NCI-H1105 (cell line): ENCODE data around the gene GNAL.

Experiments
- DNase-seq: peaks from one replicate; lab custom pipeline; 2025; lab: John Stamatoyannopoulos, UW

GNAL gene

DNA sequence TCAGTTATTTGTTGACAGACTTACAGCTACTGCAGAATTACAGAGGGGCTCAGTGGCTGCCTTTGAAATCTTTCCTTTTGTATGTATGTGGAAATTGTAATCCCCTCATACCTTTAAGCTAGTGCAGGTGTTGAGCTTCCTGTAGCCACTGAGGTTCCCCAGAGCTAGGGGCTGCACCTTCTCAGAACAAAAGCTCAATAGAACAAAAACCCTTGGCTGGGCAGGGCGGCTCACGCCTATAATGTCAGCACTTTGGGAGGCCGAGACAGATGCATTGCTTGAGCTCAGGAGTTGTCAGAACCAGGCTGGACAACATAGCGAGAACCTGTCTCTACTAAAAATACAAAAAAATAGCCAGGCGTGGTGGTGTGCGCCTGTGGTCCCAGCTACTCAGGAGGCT, 120.8 kb downstream of the GNAL start:
- DNase-seq: no peak

DNA sequence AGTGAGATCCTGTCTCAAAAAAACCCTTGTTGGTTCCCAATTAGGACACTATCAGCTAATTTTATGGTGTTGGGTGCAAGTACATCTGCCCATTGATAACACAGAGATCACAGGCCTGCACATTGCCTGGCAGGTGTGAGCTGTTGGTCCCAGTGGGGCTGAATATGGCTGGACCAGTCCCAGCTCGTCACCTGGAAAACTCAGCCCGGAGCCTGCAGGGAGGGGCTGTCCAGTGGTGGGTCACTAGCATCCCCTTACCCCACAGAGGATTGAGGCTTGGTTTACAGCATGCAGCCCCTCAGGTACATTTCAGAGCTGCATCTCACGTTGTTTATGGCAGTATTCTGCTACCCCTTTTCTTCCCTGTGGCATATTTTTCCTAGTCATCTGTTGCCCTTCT, 121.3 kb downstream of the GNAL start:
- DNase-seq: no peak

DNA sequence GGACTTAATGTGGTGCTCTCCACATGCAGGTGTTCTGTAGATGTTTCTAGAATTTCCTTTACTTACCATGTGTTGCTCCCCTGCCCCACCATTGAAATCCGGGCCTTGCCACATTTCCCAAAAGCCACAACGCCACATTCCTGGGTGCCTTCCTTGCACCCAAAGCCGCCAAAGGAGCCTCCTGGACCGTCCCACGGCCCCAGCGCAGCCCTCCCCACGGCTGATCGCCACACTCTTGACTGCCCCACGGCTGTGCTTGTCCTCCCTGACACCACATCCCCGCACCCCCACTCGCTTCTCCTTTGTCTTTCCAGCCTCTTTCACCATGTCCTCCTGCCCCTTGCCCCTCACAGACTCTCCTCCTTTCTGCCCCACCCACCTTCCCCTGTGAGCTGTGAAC, 121.9 kb downstream of the GNAL start:
- DNase-seq: no peak

DNA sequence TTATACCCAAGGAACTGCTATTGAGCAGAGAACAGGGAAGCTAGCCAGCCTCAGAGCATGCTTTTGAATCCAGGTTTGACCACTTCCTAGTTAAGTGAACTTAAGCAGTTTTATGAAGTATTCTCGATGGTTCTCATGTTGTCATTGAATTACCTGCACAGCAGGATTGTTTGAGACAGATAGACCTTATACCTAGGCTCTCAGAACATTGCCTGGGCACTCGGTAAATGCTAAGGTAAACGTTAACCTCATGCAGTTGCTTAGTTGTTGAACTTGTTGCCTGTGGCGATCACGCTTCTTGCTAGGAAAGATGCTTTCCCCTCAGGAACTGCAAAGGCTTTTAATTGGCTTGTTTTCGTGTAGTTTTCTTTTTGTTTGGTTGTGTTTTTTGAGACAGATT, 128.2 kb downstream of the GNAL start:
- no peak for DNase-seq

DNA sequence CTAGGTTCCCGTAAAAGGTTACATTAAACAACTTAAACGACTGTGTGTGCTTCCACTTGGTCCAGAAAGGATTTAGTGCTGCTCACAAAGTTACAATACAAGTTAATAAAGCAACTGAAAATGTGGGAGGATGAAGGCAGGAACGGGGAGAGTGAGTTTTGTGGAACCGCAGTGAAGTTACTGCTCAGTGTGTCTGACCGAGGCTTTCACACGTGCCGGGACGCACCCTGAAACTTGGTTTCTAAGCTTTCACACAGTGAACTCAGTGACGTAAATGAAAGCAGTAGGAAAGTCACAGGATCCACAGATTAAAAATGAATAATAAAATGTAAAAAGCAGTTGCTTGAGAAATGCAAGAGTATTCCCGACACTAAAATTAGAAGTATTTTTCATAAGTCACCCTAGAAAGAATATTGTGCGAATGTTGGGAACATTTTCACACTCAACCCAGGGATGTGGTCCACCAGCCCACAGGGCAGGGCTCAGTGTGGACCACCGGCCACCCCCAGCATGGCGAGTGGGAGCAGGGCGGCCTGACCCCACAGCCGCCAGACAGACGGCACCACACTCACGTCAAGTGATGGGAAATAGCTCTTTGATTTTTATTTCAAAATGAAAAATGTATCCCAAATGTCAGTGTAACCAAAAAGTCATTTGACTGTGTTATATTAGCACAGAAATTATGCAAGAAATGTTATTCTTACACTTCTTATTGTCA, 129.6 kb downstream of the GNAL start:
- DNase-seq: no peak

DNA sequence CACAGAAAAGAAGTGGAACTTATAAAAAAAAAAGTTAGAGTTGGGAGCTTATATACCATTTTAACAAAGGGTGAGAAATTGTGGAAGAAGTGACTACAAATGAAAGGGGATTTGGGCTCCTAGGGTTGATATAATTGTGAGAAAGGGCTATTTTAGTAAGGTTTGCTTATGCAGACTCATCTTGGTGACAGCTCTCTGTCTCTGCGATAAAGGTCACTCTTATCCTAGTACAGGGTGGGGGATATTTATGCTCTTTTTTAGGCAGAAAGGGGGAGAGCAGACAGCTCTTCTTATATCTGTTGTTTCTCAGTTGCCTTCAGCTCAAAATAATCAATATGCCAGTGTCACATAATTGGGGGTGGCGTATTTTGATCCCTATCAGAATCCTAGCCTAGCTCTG, 130.9 kb downstream of the GNAL start:
- no peak for DNase-seq

DNA sequence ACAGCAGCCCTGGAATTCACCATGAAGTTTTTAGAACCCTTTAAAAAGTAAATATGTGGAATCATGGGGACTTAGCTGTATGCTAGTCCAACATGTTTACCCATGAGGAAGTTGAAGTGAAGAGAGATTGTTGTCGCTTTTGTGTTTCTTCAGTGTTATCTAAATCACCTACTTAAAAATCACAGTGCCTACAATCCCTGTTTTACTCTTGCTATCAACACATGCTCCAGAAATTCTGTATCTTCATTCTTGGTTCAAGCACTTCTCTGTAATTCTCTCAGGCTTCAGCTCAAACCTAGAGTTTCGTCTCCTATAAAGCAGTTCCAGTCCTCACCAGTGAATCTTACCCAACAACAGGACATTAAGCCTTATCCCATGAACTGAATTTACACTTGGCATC, 131.6 kb downstream of the GNAL start:
- DNase-seq: no peak

DNA sequence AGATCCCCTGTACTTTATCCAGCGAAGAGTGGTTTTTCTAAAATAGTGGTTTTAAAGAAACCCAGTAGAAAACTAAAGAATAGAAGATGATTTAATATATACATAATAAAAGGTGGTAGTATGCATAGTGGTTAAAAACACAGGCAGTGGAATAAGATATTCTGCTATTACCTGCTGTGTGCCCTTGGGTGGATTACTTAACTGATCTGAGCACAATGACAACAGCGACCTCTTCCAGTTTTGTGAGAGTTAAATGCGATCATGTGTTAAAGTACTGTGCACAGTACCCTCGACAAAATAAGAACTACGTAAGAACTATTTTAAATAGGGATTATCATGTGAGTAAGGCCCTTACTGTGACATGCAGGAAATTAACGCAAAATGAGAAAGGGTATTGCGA, 132.1 kb downstream of the GNAL start:
- DNase-seq: no peak

DNA sequence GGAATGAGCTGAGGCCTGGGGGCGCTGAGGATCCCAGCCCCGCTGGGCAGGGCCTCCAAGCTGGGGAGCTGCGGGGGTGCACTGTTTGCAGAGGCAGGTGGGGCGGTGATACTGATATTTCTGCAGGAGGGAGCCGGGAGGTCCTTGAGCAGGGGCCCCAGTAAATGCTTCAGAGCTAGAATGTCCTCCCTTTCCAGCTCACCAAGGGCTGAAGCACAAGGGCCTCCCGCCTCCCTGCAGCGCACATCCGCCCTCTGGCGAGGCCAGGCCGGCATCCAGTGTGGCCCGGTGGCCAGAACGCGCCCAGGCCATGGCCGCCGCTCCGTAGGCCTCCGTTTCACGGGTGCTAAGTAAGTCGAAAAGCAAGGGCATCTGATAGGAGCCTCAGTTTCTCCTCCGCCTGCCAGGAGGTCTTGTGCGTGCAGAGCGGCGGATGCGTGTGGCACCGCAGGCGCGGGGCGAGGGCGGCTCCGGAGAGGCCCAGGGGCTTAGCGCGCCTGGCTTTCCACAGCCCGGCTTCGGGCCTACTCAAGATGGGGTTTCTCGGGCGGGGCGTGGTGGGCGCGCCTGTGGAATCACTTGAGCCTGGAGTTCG, 132.7 kb downstream of the GNAL start:
- DNase-seq: no peak

DNA sequence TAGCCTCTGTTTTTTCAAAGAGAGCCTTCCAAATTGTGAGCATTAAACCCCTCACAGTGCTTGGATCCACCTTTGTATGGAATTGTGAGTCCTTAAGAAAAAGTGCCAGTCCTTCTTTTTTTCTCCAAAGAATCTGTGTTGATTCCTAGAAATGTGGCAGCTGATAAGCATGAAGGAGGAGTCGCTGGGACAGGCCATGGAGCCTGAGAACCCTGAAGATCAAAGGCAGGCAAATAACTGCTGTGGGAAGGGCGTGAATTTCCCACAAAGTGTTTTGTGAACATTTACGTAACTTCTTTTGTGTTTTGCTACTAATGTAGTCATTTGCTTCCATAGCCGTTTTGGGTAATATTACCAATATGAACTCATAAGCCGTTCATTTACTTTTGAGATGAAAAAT, 134.5 kb downstream of the GNAL start:
- DNase-seq: no peak

DNA sequence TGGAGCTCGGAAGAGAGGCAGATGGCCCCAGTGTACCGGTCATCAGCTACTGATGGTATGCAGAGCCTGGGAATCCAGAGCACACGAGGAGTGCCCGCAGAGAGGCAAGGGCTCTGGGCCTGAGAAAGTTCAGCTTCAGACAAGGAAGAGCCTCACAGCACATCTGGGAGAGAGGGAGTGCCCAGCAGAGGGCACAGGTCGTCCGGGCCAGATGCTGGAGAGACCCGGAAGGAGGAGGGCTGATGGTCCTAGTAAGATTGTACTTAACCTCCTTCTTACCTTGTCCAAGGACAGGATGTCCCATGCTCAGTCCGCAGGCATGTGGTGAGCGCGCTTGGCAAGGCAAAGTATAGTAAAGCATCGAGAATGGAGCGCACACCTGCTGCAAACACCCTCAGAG, 137.8 kb downstream of the GNAL start:
- DNase-seq: no peak

DNA sequence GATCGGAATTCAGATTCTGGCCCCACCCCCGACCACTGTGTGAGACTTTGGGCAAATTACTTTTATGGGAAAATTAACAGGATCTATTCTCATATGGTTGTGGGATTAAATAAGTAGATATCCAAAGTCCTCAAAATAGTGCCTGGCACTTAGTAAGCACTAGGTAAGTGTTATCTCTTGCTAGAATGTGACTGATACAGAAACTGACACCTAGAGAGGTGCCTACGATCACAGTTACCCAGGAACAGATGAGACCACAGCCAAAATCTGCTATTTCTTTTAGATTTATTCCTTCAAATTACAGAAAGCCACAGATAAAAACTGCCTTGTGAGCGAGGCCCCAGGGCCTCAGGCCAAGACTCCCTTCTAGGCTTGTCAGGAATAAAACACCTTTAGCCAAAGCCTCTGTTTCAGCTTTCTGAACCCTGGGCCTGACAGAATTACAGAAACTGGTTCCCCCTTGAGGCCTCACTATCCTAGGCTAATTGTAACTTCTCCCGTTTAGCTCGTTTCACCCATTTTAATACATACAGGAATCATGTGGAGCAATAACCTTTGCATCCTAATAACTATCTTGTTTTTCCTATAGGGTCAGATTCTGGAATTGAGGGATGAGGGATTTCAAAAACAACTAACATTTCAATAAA, 139.8 kb downstream of the GNAL start:
- no peak for DNase-seq

DNA sequence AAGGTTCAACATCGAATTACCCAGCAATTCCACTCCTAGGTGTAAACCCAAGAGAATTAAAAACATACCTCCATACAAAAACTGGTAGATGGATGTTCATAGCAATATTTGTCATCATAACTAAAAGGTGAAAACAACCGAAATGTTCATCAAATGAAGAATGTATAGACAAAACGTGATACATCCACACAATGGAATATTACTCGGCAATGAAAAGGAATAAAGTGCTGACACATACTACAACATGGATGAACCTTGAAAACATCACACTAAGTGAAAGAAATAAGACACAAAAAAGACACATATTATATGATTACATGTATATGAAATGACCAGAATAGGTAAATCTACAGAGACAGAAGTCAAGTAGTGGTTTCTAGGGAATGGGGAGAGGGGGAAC, 141.5 kb downstream of the GNAL start:
- no peak for DNase-seq

DNA sequence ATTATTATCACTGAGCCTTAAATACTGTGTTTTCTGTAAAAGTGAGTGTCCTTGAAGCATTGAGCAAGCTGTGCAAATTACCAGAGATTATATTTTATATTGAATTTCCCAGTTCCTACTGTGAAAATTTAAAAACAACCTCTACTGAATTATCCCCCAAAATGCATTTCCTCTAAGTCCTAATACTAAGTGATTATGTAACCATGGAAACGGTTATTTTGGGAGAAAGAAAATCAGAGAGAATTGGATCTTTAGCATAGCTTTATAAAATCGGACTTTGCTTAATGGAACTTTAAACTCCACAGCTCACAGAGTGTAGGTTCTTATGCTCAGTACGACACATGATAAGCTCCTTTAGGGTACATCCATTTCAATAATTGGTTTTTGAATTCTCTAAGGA, 142.9 kb downstream of the GNAL start:
- DNase-seq: no peak

DNA sequence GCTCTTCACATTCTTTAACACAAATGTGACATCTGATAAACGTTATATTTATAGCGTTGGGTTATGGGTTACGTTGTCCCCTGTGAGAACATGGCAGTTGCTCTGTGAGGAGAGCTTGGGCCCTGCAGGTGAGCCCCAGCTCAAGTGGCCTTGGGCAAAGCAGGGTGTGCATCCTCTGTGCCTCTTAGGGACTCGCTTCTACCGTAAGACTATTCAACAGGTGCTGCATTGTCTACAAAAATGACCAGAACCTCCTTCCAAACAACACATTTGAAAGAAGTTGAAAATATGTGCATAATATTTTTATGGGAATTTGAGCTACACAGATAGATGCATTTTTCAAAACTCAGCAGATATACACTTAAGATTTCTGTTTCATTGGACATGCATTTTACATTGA, 145.7 kb downstream of the GNAL start:
- no peak for DNase-seq

DNA sequence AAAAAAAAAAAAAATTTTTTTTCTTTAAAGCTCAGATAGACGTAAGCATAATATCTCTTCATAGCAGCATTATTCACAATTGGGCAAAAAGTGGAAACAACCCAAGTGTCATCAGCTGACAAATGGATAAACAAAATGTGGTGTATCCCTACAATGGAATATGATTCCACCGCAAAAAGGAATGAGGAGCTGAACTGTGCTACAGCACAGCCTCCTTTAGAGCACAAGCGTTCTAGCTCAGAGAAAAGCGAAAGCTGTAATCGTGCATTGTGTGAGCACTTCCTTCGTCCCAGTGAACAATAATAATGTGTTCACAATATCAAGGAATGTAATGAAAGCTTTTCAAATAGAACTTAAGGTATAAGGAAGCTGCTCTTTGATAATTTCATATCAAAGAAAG, 150.5 kb downstream of the GNAL start:
- DNase-seq: no peak

DNA sequence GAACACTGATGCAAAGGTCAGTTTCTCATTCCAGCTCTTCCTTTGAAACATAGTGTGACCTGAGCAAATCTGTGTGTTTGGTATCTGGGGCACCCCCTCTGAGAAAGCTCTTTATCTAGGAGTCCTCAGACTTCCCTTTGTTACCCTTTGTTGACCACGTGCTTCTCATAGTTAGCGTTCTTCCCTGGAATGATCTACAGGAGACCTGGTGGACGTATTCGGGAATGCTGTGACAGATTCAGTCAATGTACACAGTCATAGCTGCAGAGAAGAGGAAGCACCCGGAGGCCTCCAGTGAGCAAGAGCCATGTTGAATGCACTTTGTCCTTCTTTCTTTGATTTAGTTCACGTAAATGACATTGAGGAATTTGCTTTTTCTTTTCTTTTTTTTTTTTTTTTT, 151.4 kb downstream of the GNAL start:
- no peak for DNase-seq

DNA sequence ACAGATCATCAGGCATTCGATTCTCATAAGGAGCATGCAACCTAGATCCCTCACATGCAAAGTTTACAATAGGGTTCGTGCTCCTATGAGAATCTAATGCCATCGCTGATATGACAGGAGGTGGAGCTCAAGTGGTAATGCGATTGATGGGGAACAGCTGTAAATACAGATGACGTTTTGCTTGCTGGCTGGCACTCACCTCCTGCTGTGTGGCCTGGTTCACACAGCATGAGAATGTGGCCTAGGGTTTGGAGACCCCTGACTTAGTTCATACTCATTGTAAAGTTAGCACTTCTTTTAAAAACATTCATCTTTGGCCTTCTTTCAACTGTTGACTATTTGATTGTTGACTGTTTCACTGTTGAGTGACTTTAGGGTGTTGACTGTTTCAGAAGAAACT, 153.5 kb downstream of the GNAL start:
- DNase-seq: no peak

DNA sequence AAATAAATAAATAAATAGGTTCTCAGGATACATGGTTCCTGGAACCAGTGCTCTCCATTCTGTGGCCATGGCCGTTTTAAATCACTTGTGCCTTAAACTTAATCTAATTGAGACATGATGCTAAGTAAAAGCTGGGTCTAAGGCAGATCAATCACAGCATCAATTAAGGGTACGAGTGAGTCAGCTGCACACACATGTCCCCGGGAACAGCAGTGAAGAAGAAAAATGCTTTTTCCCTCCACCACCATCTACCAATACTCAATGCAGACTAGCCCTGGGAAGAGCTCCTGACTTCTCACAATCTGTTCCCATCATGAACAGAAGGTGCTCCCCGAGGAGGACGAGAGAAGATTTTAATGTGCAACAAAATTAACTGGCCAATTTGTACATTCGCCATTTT, 155.4 kb downstream of the GNAL start:
- DNase-seq: no peak

DNA sequence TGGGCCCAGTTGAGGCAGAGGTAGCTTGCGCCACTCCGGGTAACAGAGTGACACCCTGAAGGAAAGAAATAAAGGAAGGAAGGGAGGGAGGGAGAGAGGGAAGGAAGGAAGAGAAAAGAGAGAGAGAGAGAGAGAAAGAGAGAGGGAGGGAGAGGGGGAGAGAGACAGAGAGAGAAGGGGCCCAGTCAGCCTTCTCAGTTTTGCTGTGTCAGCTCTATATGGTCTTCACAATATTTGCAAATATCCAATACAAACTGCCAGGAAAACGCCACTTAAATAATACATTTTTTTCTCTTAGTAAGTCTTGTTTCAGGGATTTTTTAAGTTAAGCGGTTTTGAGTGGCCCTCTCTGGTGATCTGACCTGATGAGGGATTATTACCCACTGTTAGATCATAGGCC, 156.6 kb downstream of the GNAL start:
- DNase-seq: no peak

DNA sequence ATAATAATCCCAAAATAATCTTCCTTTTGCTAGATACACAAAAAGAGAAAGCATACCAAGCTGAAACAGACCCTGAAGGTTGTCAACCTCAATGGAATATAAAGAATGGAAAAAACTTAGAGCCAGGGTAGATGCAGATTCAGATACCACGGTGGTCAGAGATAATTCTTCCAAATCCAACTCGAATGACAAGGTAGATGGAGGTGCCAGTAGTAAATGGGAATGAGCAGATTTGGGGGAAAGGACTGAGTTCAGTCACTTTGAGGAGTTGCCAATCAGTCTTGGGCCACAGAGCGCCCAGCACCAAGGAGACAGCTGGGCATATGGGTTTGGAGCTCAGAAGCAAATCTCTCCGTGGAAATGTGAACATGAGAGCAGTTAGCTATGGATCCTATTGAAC, 158.7 kb downstream of the GNAL start:
- no peak for DNase-seq

DNA sequence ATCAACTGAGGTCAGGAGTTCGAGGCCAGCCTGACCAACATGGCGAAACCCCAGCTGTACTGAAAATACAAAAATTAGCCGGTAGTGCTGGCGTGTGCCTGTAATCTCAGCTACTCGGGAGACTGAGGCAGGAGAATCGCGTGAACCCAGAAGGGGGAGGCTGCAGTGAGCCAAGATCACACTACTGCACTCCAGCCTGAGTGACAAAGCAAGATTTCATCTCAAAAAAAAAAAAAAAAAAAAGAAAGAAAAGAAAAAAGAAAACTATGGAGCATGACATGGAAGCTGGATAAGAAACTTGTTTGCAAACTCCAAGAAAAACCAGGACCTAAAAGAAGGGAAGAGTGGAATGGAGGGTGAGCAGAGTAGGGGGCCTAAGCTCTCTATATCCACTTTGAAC, 160.2 kb downstream of the GNAL start:
- no peak for DNase-seq

DNA sequence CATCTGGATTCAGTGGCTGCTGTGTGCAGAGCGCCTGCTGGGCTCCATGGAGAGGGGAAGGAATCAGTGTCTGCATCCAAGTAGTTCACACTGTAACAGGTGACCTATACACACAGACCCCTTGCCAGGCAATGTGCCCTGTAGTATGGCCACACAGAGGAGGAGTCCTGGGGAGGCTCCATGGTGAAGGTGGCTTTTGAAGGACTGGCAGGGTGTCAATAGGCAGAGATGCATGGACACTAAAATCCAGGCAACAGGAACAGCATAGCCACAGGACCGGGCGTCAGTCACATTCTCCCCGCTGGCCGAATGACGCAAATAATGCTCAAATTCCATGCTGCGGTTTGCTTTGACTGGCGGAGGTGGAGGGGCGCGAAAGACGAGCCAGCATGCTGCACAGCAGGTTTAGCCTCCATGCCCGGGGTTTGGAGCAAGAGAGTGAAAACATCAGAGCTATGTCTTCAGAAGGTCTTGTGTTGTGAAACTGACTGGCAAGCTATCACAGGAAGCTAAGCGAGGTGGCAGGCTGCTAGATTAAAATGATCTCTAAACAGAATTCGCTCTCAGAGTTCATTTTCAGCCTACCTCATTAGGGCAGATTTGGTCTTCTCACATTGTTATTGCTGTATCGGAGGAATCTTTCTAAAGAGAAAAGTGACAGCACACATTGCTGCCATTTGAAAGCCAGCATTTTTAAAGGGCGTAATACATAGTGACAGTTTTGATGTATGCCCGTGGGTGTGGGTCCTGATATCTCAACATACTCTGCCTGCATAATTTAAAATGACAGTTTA, 161.0 kb downstream of the GNAL start:
- no peak for DNase-seq
